Stimulated activated naive CD4-positive, alpha-beta T cell treated with Interleukin-2 at 50 U/mL for 16 hours (primary cell): ENCODE results near the gene TCP1.
A peak's percentile ranks its signal among the peaks of the same experiment; 100 is the strongest.
"Not testable (repeated sequence)": the region's sequence is repeated elsewhere in the genome, so short reads cannot be mapped to it uniquely, and the experiment has no call there.

Source experiments
- DNase-seq: peaks from one replicate; lab custom pipeline; 2025; lab: John Stamatoyannopoulos, UW

Gene TCP1

DNA sequence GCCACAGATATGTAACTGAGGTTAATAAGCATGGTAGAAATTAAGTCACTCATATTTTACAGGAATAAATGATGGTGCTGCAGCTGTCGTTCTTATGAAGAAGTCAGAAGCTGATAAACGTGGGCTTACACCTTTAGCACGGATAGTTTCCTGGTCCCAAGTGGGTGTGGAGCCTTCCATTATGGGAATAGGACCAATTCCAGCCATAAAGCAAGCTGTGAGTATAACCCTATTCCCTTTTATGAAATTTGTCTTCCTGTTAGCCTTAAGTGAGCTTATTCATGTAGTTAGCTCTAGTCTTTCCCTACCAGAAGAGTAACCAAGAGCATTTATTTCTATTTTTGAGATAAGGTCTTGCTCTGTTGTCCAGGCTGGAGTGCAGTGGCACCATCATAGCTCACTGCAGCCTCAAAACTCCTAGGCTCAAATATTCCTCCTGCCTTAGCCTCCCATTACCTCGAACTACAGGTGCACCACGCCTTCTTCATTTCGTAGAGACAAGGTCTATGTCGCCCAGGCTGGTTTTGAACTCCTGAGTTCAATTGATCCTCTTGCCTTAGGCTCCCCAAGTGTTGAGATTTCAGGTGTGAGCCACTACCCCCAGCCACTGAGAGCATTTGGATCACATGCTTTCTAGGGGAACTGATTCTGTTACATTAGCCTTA is 12.0 kb downstream of the TCP1 start:
- DNase-seq, result no peak

DNA sequence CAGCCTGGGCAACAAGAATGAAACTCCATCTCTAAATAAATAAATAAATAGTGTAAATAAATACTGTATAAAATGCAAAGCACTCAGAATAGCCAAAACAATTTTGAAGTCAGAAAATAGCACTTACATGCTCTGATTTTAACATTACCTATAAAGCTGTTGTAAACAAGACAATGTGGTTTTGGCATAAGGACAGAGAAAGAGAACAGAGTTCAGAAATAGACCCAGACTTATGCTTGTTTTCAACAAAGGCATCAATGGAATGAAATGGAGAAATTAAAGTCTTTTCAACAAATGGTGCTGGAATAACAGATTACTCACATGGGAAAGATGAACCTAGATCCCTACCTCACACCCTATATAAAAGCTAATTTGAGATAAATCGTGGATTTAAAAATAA is 17.2 kb downstream of the TCP1 start:
- DNase-seq, result no peak

DNA sequence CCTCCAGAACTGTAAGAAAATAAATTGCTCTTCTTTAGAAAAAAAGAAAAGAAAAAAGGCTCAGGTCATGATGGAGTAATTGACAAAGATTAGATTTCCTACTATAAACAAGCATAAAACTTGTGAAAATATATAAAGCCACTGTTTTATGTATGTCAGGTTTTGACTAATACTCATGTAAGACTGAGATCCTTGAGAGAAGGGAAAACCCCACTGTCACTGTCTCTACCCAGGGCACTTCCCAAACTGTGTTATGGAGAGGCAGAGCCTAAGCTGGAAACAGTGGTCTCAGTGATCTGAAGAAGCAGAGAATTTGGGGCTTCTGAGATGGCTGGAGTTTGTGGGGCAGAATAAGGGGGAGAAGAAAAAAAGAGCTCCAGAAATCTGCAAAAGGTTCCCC is 19.9 kb downstream of the TCP1 start:
- DNase-seq, result no peak

DNA sequence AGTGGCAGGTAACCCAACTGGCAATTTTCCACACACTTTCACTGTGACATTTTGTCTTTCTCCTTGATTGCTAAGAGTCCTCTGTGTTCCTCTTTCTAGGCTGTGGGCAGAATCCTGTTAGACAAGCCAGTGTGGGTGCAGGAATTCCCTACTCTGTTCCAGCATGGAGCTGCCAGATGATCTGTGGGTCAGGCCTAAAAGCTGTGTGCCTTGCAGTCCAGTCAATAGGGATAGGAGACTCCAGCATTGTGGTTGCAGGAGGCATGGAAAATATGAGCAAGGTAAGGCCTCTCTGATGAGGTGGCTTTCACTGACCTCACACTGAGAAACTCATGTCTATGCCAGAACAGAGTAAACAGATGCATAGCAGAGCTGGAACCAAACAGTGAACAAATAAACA is 22.5 kb downstream of the TCP1 start:
- no peak for DNase-seq

DNA sequence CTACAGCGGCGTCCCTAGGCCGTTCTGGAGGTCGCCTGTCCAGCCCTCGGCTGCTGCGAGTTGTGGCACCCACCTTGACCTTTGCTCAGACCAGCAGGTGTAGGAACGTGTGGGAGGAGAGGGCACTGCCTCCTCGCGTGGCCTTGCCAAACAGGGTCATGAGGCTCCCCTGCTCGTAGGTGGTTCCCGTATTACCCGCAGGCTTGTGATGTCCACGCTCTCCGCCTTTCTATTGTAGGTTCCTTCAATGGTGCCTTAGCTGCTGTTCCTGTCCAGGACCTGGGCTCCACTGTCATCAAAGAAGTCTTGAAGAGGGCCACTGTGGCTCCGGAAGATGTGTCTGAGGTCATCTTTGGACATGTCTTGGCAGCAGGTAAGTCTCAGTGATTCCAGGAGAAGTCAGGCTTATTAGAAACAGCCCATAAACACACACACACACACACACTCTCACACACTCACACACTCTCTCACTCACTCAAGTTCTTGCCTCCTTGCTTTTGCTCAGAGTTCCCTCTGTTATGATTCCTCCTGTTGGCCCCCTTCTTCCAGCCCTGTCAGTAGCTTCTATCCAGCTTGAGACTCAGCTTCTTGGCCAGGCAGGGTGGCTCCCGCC is 26.6 kb downstream of the TCP1 start:
- peak; percentile 6 for DNase-seq

DNA sequence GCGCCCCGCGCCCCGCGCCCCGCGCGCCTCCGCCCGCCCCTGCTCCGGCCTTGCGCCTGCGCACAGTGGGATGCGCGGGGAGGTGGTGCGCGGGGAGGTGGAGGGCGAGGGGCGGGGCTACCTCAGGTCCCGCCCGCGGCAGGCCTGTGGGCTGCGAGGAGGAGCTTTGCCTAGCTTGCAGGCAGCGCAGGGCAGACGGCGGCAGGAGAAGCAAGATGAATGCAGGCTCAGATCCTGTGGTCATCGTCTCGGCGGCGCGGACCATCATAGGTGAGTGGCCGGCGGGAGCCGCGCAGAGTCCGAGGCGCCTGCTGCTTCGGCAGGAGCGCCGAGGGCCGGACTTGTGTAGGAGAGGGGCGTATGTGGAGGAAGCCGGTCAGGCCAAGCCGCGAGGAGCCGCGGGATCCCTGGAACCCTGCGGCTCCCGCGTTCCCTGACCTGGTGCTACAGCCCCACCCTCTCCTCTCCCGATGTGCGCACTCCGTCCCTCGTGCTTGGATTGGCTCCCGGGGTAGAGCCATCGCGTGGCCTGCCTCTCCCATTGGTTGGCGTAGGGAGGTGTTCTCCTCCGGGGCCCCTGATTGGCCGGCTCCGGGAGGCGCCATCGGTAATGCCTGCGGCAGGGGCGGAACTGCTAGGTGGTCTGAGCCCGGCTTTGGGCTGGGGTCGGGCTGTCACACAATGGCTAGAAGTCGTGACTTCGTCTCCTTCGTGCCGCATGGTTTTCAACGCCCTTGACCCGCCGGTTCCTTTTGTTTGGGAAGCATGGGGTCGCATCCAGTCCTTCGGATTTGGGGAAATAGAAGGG is 27.3 kb downstream of the TCP1 start, which contains the start of gene ACAT2:
Gene ACAT2 (plus strand): TSS at position 173 of the 808 bp plus-strand sequence. CDS start 43 bp downstream, at position 216.
- peak; percentile 92 for DNase-seq

DNA sequence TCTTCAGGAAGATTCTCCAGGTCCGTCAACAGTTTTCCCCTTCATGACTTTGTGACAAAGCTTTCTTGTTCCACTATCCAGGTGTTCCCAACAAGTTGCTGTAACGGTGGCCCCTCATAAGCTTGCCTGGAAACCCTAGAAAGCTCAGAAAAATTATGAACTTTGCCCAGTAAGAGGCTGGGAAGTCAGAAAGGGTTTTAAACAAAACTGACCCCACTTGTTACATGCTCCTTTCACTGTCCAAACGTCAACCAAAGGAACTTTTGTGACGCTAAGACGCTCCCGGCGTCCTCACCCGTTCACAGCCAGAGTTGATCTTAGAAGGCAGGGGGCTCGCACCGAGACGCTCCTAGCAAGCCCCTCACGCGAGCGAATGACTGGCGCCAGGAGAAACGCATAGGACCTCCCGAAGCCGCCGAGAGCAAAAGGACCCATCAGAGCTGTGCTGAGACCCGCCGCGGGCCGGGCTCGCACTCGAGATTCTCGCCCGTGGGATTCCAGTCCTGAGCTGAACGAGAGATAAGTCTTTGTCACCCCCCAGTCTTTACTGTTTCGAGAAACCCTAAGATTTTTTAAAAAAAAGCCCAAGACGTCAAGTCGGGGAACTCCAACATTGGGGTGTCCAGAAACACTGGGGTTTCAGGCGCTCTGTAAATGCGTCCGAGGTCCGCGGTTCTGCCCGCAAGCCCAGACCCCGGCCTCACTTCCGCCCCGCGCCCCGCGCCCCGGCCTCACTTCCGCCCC is 28.1 kb downstream of the TCP1 start:
- DNase-seq, result no peak

DNA sequence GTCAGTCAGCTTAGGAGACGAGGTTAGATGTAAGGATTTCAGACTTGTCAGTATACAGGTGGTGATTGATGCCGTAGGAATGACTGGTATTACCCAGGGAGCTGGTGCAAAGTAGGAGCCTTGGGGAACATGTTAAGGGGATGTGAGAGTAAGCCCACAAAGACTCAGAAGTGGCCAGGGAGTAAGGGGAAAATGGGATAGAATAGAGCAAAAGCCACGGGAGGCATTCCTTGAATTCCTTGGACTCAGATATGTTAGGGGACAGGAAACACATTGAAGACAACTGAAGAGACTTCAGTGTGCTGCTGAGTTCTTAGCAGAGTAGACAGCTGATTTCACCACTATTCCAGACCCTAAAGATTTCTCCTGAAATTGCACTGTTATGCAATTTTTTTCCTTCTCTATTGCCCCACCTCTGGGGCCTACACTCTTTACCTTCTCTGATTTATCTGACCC is 28.8 kb downstream of the TCP1 start:
- no peak for DNase-seq

DNA sequence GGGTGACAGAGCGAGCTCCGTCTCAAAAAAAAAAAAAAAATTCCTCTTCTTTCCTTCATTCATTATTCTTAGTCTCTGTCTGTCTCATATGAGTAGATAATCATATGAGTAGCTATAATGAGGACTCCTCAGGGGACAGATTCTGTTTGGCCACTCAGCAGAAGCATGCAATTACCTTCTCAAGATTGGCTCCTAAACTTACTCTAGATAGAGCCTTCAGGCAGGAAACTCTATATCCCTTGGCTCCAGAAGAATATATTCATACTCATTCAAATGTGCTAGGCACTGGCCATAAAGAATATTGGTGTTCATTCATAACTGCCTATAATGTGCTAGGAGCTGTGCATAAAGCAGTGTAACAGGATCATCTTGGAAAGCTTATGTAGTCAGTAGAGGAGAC is 29.8 kb downstream of the TCP1 start:
- no peak for DNase-seq

DNA sequence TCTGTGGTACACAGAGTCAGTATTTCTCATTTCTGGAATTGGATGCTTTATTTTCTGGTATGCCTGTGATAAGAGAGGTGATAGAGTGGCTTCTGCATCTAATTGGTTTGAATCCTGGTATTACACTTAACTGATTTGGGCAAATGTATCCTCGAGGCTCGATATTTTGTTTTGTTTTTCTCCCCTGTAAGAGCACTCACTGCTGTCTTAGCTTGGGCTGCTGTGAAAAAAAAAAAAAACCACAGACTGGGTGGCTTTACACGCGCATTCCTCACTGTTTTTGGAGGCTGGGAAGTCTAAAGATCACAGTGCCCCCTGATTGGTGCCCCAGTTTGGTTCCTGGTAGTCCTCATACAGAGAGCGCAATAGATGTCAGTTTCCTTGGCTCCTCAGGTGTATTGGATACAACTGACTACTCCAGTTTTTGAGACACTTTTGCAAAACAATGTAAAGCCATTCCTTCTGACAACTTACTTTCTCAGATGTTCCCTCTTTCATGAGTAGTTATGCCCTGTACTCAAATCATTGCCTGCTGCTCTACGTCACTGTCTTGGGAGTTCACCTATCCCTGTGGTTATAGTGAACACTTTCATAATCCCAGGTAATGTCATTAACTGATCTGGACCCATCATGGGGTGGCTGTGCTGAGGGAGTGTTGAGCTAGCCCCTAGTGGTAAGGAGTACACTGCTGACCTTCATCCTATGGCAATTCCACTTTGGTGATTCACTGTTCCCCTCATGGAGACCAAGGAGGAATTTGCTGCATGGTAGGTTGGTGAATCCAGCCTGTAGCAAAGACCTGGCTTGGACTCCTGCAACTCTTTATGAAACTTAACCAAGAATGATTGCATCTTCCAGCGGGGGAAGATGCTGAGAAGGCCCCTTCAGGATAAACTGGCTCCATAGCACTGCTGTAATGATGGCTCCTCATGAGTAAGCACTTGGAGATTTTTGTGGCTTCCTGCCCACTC is 31.1 kb downstream of the TCP1 start:
- no peak for DNase-seq

DNA sequence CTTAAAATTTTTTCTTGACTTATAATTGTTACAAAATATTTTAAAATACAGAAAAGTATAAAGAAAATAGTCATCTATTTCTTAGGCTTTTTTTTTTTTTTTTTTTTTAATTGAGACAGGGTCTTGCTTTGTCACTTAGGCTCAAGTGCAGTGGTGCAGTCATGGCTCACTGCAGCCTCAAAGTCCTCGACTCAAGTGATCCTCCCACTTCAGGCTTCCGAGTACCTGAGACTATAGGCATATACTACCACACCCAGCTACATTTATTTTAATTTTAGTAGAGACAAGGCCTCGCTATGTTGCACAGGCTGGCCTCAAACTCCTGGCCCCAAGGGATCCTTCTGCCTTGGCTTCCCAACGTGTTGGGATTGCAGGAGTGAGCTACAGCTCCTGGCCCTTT is 32.9 kb downstream of the TCP1 start:
- no peak for DNase-seq

DNA sequence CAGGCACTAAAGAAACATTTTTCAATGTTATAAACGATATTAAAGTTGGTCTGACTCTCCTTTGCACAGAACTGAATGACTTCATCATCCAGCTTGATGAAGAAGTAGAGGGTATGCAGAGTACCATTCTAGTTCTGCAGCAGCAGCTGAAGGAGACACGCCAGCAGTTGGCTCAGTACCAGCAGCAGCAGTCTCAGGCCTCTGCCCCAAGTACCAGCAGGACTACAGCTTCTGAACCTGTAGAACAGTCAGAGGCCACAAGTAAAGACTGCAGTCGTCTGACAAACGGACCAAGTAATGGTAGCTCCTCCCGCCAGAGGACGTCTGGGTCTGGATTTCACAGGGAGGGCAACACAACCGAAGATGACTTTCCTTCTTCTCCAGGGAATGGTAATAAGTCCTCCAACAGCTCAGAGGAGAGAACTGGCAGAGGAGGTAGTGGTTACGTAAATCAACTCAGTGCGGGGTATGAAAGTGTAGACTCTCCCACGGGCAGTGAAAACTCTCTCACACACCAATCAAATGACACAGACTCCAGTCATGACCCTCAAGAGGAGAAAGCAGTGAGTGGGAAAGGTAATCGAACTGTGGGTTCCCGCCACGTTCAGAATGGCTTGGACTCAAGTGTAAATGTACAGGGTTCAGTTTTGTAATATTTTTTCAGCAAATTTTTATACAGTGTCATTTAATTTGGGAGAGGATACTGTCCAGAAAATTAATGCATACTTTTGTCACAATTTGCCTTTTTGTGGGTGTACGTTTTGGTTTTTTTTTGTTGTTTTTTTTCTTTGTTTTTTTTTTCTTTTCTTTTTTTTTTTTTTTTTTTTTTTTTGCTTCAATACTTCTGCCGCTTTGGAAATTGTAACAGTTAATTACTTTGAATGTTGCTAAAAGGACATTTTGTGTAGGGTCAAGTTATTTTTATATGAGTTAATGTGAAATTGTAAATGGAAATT is 34.2 kb downstream of the TCP1 start:
- DNase-seq, result no peak

DNA sequence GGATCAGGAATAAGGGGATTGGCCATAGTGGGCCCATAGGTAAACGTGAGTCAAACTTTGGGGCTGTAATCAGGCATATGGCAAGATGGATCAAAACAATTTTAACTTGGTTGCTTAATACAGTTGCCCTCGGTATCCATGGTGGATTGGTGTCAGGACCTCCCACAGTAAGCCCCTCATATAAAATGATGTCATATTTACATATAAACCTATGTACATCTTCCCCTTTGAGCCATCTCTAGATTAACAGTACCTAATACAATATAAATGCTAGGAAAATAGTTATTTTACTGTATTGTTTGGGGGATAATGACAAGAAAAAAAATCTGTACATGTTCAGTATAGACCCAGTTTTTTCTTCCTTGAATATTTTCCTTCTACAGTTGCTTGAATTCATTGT is 35.0 kb downstream of the TCP1 start:
- no peak for DNase-seq

DNA sequence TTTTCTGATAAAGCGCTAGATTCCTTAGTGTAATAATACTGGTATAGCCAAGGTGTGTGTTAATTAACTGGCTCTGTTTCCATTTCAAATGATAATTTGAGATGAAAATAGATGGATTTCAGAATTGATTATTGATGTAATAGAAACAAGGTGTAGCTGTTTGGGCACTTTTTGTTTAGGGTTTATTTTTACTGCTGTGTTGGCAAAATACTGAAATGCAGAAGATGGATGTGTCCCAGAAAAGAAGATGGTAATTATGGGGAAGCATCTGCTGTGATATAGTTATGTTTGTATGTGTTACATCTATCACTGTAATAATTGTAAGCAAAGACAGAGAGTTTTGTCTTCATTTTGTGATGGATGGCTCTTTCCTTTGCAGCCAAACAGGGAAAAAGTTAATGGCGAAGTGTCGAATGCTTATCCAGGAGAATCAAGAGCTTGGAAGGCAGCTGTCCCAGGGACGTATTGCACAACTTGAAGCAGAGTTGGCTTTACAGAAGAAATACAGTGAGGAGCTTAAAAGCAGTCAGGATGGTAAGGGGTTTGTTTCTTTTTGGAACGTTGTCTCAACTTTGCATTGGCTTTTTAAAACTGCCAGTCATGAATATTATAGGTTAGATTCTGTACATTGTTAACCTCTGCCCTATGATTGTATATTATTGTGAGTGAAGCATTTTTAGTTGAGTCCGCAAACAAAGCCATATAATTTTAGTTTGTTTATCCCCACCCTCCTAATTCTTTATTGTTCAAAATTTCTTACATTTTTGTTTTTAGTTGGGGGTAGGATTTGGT is 36.1 kb downstream of the TCP1 start:
- DNase-seq, result no peak

DNA sequence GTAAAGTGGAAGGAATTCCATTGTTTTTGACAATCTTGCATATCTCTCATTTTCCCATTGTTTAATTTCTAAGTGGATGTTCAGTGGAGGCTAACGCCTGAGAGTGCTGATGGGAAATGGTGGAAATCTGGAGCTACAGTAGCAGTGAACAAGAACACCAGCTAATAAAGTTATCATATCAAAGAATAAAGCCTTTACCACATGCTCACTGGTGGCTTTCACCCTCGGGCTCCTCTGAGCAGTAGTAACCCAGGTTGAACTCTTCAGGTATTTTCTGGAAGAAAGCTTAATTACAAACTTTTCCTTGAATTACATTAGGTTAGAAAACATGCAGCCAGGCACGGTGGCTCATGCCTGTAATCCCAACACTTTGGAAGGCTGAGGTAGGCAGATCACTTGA is 38.0 kb downstream of the TCP1 start:
- DNase-seq, result no peak

DNA sequence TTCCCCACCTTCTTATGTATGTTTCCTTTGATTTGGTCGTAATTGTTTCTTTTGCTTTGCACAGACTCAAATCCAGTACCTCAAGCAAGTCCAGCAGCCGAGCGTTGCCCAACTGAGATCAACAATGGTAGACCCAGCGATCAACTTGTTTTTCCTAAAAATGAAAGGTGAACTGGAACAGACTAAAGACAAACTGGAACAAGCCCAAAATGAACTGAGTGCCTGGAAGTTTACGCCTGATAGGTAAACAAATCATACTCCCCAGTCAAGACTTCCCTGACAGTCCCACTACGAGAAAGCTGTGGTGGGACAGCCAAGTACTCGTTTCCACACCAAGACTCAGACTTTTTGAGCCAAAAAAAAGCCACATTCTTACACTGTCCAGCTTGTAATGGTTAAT is 41.3 kb downstream of the TCP1 start:
- DNase-seq, result not testable (repeated sequence)

DNA sequence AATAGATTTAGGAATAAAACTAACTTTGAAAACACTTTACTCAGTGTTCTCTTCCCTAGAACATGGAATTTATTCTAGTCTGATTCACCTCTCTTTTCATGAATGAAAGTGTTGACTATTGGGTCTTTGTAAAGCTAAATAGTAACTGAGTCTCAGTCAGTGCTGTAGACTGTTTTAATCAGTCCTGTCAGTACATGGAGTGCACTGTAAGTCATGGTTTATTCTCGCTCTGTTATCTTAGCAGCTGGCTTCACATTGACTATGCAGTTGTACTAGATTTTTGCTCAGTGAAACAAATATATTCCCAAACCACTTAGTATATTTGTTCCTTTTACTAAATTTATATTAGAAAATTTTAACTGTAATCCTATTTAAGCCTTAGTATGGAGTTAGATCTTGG is 42.6 kb downstream of the TCP1 start:
- DNase-seq, result no peak

DNA sequence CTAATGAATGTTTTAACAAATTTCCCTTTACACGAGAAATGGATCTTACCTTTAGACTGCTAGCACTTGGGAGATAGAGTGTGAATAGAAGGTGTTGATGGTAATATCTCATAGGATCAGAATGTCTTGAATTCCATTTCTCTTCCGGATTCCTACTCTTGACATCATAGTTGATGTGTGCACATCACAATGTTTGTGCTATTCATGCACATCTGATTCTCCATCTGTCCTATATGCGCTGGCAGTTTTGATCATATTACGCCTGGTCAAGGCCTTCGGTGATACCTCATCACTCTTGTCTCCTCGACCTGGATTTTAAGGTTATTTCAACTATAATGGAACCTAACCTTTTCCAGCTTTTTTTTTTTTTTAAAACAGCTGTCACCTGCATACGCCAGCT is 44.3 kb downstream of the TCP1 start:
- no peak for DNase-seq

DNA sequence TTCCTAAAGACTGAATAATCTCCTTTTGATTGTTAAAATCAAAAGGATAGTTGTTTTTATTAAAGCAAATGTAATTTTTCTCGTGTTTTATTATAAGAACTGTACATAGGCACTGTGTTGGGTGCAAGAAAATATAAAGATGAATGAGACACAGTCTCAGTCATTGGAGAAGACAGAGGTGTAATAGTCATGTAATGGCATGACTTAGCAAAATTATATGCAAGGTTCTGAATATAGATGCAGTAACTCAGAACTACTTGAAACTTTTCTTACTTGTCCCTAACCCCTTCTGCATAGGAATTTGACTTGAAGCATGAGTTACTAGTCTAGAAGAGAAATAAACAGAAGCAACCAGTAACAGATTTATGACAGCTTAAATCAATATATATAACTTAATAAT is 47.2 kb downstream of the TCP1 start:
- no peak for DNase-seq
